Naive B cell (primary cell): ENCODE data around the gene PLEKHA6. TPM values are rescaled to one million over a fixed set of nuclear protein-coding genes. Genes with fewer than 3 reads are reported as not detected.

ENCODE experiments used
- ATAC-seq, 2 donors: fragments of 150-1000 bp; cut with Tn5 transposase; 2 replicates each; pipeline ENCODE4 v1.10.0; 2021; ENCODE audit warnings: low read depth in 2 of 2, mild to moderate bottlenecking in 2 of 2, moderate library complexity in 2 of 2
- DNase-seq: peaks from one replicate; pipeline ENCODE4 v3.0.0; 2022
- H3K27ac Mint-ChIP-seq, 6 donors: one replicate each; pipeline ENCODE4 v1.8.0; 2020 to 2022; ENCODE audit warnings: mild to moderate bottlenecking in 6 of 6, mixed read lengths in 6 of 6, moderate library complexity in 5 of 6, inconsistent platforms in 2 of 6
- H3K27me3 Mint-ChIP-seq, 3 donors: one replicate each; pipeline ENCODE4 v1.8.0; 2021 to 2022; ENCODE audit warnings: mixed read lengths in 3 of 3, mild to moderate bottlenecking in 1 of 3
- H3K36me3 Mint-ChIP-seq, 2 donors: one replicate each; pipeline ENCODE4 v1.8.0; 2020 to 2022; ENCODE audit warnings: mixed read lengths in 2 of 2, inconsistent platforms in 1 of 2, mild to moderate bottlenecking in 1 of 2
- H3K4me1 Mint-ChIP-seq, 3 donors: one replicate each; pipeline ENCODE4 v1.8.0; 2020 to 2022; ENCODE audit warnings: mixed read lengths in 3 of 3, inconsistent platforms in 1 of 3, mild to moderate bottlenecking in 1 of 3, moderate library complexity in 1 of 3
- H3K4me3 Mint-ChIP-seq, 8 donors: one replicate each; pipeline ENCODE4 v1.8.0; 2020 to 2022; ENCODE audit warnings: mild to moderate bottlenecking in 8 of 8, mixed read lengths in 8 of 8, moderate library complexity in 8 of 8, inconsistent platforms in 2 of 8
- H3K9me3 Mint-ChIP-seq, 7 donors: one replicate each; pipeline ENCODE4 v1.8.0; 2020 to 2022; ENCODE audit warnings: mixed read lengths in 7 of 7, mild to moderate bottlenecking in 5 of 7, inconsistent platforms in 2 of 7, moderate library complexity in 1 of 7
- polyA plus RNA-seq, 6 donors: library from polyadenylated mRNA; unstranded; fragments of 300-500 nt; fragmentation: Illumina TruSeq; gene quantifications; one replicate each; pipeline ENCODE4 v1.2.3, GENCODE V29; 2021; ENCODE audit warnings: low read depth in 6 of 6

The PLEKHA6 gene
- polyA plus RNA-seq, 6 donors from 2014 or later, result 0.09 TPM; not detected in 5

- Mint-ChIP-seq H3K4me1 (peaks cover 23 to 30% (median 24%) of the 10 kb centered on the region in 3 donors), H3K9me3 (peaks cover 0 to 2% (median 0%) of the 10 kb centered on the region in 7 donors), H3K27ac (peak overlapping the region in 5 of 6 donors; percentile 47 to 86 (median 82)), H3K36me3 (no peaks in the 10 kb centered on the region), H3K4me3 (peak overlapping the region; percentile 15 to 95 (median 88)), H3K27me3 (peaks cover 6 to 30% (median 7%) of the 10 kb centered on the region in 3 donors)
- DNase-seq, result no peak
- no peak for ATAC-seq
Measured at GRCh38 chr1:204285436-204286305, 74.1 kb downstream of the PLEKHA6 start.

GRCh38 chr1:204284929-204285328, 74.8 kb downstream of the PLEKHA6 start:
- H3K36me3 Mint-ChIP-seq, result no peaks in the 10 kb centered on the region
- no peak for ATAC-seq
- H3K27ac Mint-ChIP-seq, result no peak overlapping the region
- no peak overlapping the region for H3K4me3 Mint-ChIP-seq
- DNase-seq, result no peak
- H3K27me3 Mint-ChIP-seq, result peaks cover 0 to 29% (median 7%) of the 10 kb centered on the region in 3 donors
- peaks cover 0 to 2% (median 0%) of the 10 kb centered on the region in 7 donors for H3K9me3 Mint-ChIP-seq
- peaks cover 23 to 30% (median 24%) of the 10 kb centered on the region in 3 donors for H3K4me1 Mint-ChIP-seq

- Mint-ChIP-seq H3K27ac (peak overlapping the region in 1 of 6 donors; percentile 47), H3K27me3 (peaks cover 0 to 27% (median 7%) of the 10 kb centered on the region in 3 donors)
- DNase-seq, result no peak
Measured at GRCh38 chr1:204283711-204284651, 75.7 kb downstream of the PLEKHA6 start.

GRCh38 chr1:204282761-204283221, 76.9 kb downstream of the PLEKHA6 start:
- Mint-ChIP-seq H3K9me3 (peaks cover 0 to 2% (median 0%) of the 10 kb centered on the region in 7 donors), H3K4me3 (no peak overlapping the region), H3K27ac (no peak overlapping the region), H3K36me3 (no peaks in the 10 kb centered on the region), H3K27me3 (peaks cover 7 to 30% (median 9%) of the 10 kb centered on the region in 3 donors), H3K4me1 (peaks cover 23 to 25% (median 23%) of the 10 kb centered on the region in 3 donors)
- DNase-seq, result no peak
- ATAC-seq, result no peak

More at GRCh38 chr1:204283711-204284651, 75.7 kb downstream of the PLEKHA6 start:
- peaks cover 23 to 30% (median 24%) of the 10 kb centered on the region in 3 donors for H3K4me1 Mint-ChIP-seq
- H3K9me3 Mint-ChIP-seq, result peaks cover 0 to 2% (median 0%) of the 10 kb centered on the region in 7 donors
- no peak for ATAC-seq
- no peak overlapping the region for H3K4me3 Mint-ChIP-seq
- no peaks in the 10 kb centered on the region for H3K36me3 Mint-ChIP-seq

- peaks cover 0 to 2% (median 0%) of the 10 kb centered on the region in 7 donors for H3K9me3 Mint-ChIP-seq
- peaks cover 7 to 47% (median 23%) of the 10 kb centered on the region in 3 donors for H3K27me3 Mint-ChIP-seq
- H3K4me1 Mint-ChIP-seq, result peaks cover 0 to under 1% (median 0%) of the 10 kb centered on the region in 3 donors
- H3K27ac Mint-ChIP-seq, result peak overlapping the region in 2 of 6 donors; percentile 43 to 56
- no peak overlapping the region for H3K4me3 Mint-ChIP-seq
- ATAC-seq (no peak), DNase-seq (no peak)
- no peaks in the 10 kb centered on the region for H3K36me3 Mint-ChIP-seq
Measured at GRCh38 chr1:204280099-204280961, 79.4 kb downstream of the PLEKHA6 start.

- peaks cover 11 to 59% (median 23%) of the 10 kb centered on the region in 3 donors for H3K27me3 Mint-ChIP-seq
Measured at GRCh38 chr1:204278958-204279357, 80.8 kb downstream of the PLEKHA6 start.

DNA sequence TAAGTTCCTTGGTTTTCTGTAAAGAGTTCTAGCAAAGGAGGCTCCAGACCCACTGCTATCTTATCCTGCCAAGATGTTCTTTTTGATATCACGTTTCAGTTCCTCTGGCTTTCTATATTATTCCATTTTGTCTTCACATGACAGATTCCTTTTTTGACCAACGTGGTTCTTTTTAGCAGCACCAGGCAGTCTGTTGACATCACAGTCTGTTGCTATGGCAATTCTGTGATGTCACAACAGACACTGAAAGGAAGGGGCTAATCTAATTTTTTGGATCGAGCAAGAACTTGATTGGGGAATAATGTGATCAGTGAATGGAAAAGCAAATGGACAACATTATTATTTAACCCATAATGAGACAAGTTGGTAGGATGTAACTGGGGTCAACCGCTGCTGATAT, 81.5 kb downstream of the PLEKHA6 start:
- no peaks in the 10 kb centered on the region for H3K4me1 Mint-ChIP-seq
- DNase-seq, result no peak
- no peaks in the 10 kb centered on the region for H3K36me3 Mint-ChIP-seq
- peaks cover 11 to 59% (median 23%) of the 10 kb centered on the region in 3 donors for H3K27me3 Mint-ChIP-seq
- H3K27ac Mint-ChIP-seq, result no peak overlapping the region
- no peak overlapping the region for H3K4me3 Mint-ChIP-seq
- no peak for ATAC-seq
- peaks cover 0 to 2% (median 0%) of the 10 kb centered on the region in 7 donors for H3K9me3 Mint-ChIP-seq

More at GRCh38 chr1:204278958-204279357, 80.8 kb downstream of the PLEKHA6 start:
- no peaks in the 10 kb centered on the region for H3K36me3 Mint-ChIP-seq
- peaks cover 0 to 2% (median 0%) of the 10 kb centered on the region in 7 donors for H3K9me3 Mint-ChIP-seq
- no peaks in the 10 kb centered on the region for H3K4me1 Mint-ChIP-seq
- H3K27ac Mint-ChIP-seq, result peak overlapping the region in 2 of 6 donors; percentile 33
- H3K4me3 Mint-ChIP-seq, result no peak overlapping the region
- ATAC-seq (no peak), DNase-seq (no peak)

DNA sequence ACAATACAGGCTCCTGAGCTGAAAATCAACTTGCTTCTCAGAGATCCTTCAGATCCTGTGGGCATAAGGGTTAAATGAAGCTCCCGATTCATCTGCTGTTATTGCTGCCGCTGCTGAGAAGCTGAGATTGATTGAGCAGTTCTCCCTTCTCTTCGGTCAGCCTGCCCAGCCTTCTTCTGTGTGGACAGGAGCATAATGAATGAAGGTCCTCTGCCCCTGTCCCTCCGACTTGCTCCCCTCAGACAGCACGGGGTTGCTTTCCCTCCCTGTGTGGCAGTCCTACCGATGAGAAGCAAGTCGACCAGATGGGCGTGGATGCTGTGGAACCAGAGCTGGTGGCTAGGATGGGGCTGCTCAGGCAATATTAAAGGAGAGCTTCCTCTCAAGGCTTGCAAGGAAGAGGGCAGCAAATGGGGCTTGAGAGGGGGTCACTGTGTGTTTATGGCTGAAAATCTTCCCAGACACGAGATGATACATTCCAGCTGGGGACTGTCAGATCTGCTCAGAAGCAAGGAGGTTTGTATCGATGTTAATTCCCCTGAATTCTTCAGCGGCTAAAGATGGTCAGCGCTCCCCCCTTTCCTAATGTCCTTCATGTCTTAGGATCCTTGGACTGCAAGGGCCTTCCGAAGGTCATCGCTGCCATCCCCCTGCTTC, 82.0 kb downstream of the PLEKHA6 start:
- Mint-ChIP-seq H3K9me3 (peaks cover 0 to 2% (median 0%) of the 10 kb centered on the region in 7 donors), H3K4me3 (no peak overlapping the region), H3K27ac (peak overlapping the region in 2 of 6 donors; percentile 36 to 54), H3K27me3 (peaks cover 11 to 59% (median 23%) of the 10 kb centered on the region in 3 donors), H3K4me1 (no peaks in the 10 kb centered on the region), H3K36me3 (no peaks in the 10 kb centered on the region)
- ATAC-seq (no peak), DNase-seq (no peak)

DNA sequence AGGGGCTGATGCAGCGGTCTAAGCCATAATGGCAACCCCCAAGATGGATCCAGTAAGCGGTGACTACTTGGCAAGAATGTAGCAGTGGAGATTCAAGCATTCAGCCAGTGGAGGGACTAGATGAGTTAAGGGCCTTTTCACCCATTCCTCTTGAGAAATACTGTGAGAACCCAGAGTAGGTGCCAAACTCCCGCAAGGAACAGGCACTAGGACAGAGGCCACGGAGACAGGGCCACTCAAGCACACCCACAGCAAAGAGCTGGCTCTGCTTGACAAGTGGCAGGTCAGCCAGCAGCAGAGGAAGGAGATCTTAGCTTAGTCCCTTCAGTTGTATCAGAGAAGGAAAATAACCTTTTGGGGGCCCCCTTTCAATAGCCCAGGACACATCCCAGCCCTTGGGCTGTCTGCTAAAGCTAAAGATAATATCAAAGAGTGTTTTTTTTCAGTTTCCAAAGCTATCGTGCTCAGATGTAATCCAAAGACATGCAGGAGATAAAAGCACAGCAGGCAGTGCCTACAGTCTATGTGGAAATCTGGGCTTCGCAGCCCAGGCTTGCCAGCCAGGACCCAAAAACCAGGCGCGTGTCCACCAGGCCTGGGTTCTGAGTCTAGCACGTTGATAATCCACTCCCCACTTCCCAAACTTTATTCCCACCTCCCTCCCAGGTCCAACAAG, 83.9 kb downstream of the PLEKHA6 start:
- DNase-seq (no peak), ATAC-seq (no peak)
- Mint-ChIP-seq H3K27ac (no peak overlapping the region), H3K36me3 (no peaks in the 10 kb centered on the region), H3K4me3 (no peak overlapping the region), H3K27me3 (peaks cover 11 to 44% (median 23%) of the 10 kb centered on the region in 3 donors), H3K9me3 (no peaks in the 10 kb centered on the region), H3K4me1 (no peaks in the 10 kb centered on the region)

- Mint-ChIP-seq H3K36me3 (no peaks in the 10 kb centered on the region), H3K27me3 (peaks cover 4 to 33% (median 23%) of the 10 kb centered on the region in 3 donors), H3K4me3 (peak overlapping the region in 1 of 8 donors; percentile 26), H3K27ac (no peak overlapping the region), H3K9me3 (no peaks in the 10 kb centered on the region), H3K4me1 (no peaks in the 10 kb centered on the region)
- no peak for ATAC-seq
- no peak for DNase-seq
Measured at GRCh38 chr1:204274446-204274845, 85.3 kb downstream of the PLEKHA6 start.

DNA sequence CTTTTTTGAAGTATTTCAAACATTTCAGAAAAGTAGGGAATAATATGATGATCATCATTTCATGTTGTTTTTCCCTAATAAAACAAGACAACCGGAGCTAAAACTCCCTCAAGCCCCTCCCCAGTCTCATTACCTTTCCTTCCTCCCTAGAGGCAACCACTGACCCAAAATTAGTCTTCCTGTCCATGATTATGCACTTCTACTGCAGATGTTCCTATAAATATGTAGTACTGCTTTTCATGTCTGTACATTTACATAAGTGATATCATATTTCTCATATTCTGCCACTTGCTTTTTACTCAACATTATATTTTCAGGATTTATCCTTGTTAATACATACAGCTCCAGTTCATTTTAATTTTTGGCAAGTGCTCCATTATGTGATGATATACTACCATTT, 87.2 kb downstream of the PLEKHA6 start:
- Mint-ChIP-seq H3K9me3 (no peaks in the 10 kb centered on the region), H3K27ac (no peak overlapping the region), H3K36me3 (no peaks in the 10 kb centered on the region), H3K27me3 (peaks cover 4 to 26% (median 20%) of the 10 kb centered on the region in 3 donors), H3K4me1 (peaks cover 0 to 4% (median 0%) of the 10 kb centered on the region in 3 donors), H3K4me3 (no peak overlapping the region)
- DNase-seq, result no peak
- ATAC-seq, result no peak
